K562 (cell line): ENCODE data around the gene CENPQ. TPM values are rescaled to one million over a fixed set of nuclear protein-coding genes. Genes with fewer than 3 reads are reported as not detected.

ENCODE experiments used
- ATF1 ChIP-seq, 2 experiments: fragments of 450-650 bp in 1 of 2; IDR thresholded peaks; 2 replicates each; pipeline ENCODE4 v1.6.1; 2016; ENCODE audit warnings: missing compliant biosample characterization in 1 of 2, missing genetic modification characterization in 1 of 2
- CBX5 ChIP-seq: IDR thresholded peaks from 2 replicates; pipeline ENCODE4 v1.6.1; 2014; ENCODE audit warnings: low read depth, borderline replicate concordance
- CEBPB ChIP-seq: fragments of 450-650 bp; IDR thresholded peaks from 2 replicates; pipeline ENCODE4 v1.6.1; 2016; ENCODE audit warnings: missing genetic modification characterization, missing compliant biosample characterization
- CREBBP ChIP-seq: IDR thresholded peaks from one replicate; pipeline ENCODE4 v1.6.1; 2012; ENCODE audit warnings: low read depth, mild to moderate bottlenecking, control low read depth, inconsistent platforms, low read length
- DNMT1 ChIP-seq: fragments of 450-650 bp; IDR thresholded peaks from 2 replicates; pipeline ENCODE4 v1.6.1; 2016; ENCODE audit warnings: antibody characterized with exemption, mild to moderate bottlenecking
- EP400 ChIP-seq: fragments of 450-650 bp; IDR thresholded peaks from 2 replicates; pipeline ENCODE4 v1.6.1; 2017; ENCODE audit warnings: antibody characterized with exemption, mild to moderate bottlenecking, moderate library complexity
- EWSR1 ChIP-seq: fragments of 450-650 bp; IDR thresholded peaks from 2 replicates; pipeline ENCODE4 v1.6.1; 2018; ENCODE audit warnings: borderline replicate concordance, mild to moderate bottlenecking, low read depth, moderate library complexity; ENCODE audit not compliant: partially characterized antibody
- FUS ChIP-seq: fragments of 200-400 bp; formaldehyde crosslinking; optimal IDR thresholded peaks from 2 replicates; pipeline ENCODE3; 2017; ENCODE audit warnings: low read depth, low read length
- HOMEZ ChIP-seq: fragments of 250-450 bp; sonication (Bioruptor Pico); IDR thresholded peaks from 2 replicates; pipeline ENCODE4 v1.4.0; 2020; ENCODE audit warnings: mild to moderate bottlenecking, moderate library complexity
- ILK ChIP-seq: fragments of 450-650 bp; IDR thresholded peaks from 2 replicates; pipeline ENCODE4 v1.6.1; 2016; ENCODE audit warnings: missing genetic modification characterization, low read depth, mild to moderate bottlenecking, missing compliant biosample characterization, moderate library complexity, borderline replicate concordance
- KLF16 ChIP-seq: IDR thresholded peaks from 2 replicates; pipeline ENCODE4 v1.6.1; 2016; ENCODE audit warnings: antibody characterized with exemption
- MAZ ChIP-seq, 2 experiments: fragments of 450-650 bp in 1 of 2; sonication (generic) in 1 of 2; formaldehyde crosslinking; IDR thresholded peaks in 1 of 2; conservative IDR thresholded peaks in 1 of 2; 2 replicates each; pipeline versions ENCODE4 v1.4.0 to v1.5.0; 2020; ENCODE audit warnings: mild to moderate bottlenecking in 1 of 2, missing genetic modification reagents in 1 of 2
- MTA1 ChIP-seq: fragments of 450-650 bp; IDR thresholded peaks from 2 replicates; pipeline ENCODE4 v1.6.1; 2017; ENCODE audit warnings: borderline replicate concordance
- PTRF ChIP-seq: fragments of 450-650 bp; IDR thresholded peaks from 2 replicates; pipeline ENCODE4 v1.6.1; 2016; ENCODE audit warnings: mild to moderate bottlenecking, missing genetic modification characterization, missing compliant biosample characterization
- SIRT6 ChIP-seq: IDR thresholded peaks from one replicate; pipeline ENCODE4 v1.6.1; 2012; ENCODE audit warnings: low read depth, mild to moderate bottlenecking, control low read depth, inconsistent platforms, low read length, moderate library complexity
- SIX5 ChIP-seq, 2 experiments: IDR thresholded peaks; 2 replicates each; pipeline ENCODE4 v1.6.1; 2011; ENCODE audit warnings: low read length in 2 of 2, borderline replicate concordance in 1 of 2, low read depth in 1 of 2, mild to moderate bottlenecking in 1 of 2, moderate library complexity in 1 of 2; ENCODE audit not compliant: insufficient read depth in 1 of 2
- TARDBP ChIP-seq: fragments of 450-650 bp; IDR thresholded peaks from 2 replicates; pipeline ENCODE4 v1.6.1; 2016
- TRIM25 ChIP-seq: fragments of 450-650 bp; IDR thresholded peaks from 2 replicates; pipeline ENCODE4 v1.7.0; 2016; ENCODE audit warnings: borderline replicate concordance
- XRCC3 ChIP-seq: fragments of 450-650 bp; IDR thresholded peaks from 2 replicates; pipeline ENCODE4 v1.6.1; 2017; ENCODE audit warnings: mild to moderate bottlenecking, moderate library complexity
- ZNF175 ChIP-seq: fragments of 200-800 bp; sonication (Bioruptor generic); IDR thresholded peaks from 2 replicates; pipeline ENCODE4 v1.6.1; 2016; ENCODE audit warnings: low read depth, mild to moderate bottlenecking, missing genetic modification characterization, missing compliant biosample characterization
- ZNF24 ChIP-seq: fragments of 450-650 bp; IDR thresholded peaks from 2 replicates; pipeline ENCODE4 v1.6.1; 2016
- ZNF561 ChIP-seq: fragments of 450-650 bp; formaldehyde crosslinking; conservative IDR thresholded peaks from 2 replicates; pipeline ENCODE4 v1.4.0; 2020; ENCODE audit warnings: mild to moderate bottlenecking, moderate library complexity
- ZNF75A ChIP-seq: fragments of 450-650 bp; formaldehyde crosslinking; IDR thresholded peaks from 2 replicates; pipeline ENCODE4 v1.4.0; 2020; ENCODE audit warnings: mild to moderate bottlenecking
- ZNF778 ChIP-seq: fragments of 450-650 bp; formaldehyde crosslinking; IDR thresholded peaks from 2 replicates; pipeline ENCODE4 v1.4.0; 2020; ENCODE audit warnings: mild to moderate bottlenecking, moderate library complexity
- polyA plus RNA-seq, 8 experiments: library from polyadenylated mRNA; depleted of rRNA in 4 of 8; stranded (reverse) in 5 of 8; unstranded in 3 of 8; fragments of >200 nt; fragmentation: Nextera tagmentation in 2 of 8; fragmentation: Illumina TruSeq in 1 of 8; extraction: Ambion mirVana in 2 of 8; extraction: Trizol in 1 of 8; gene quantifications; 2 replicates each; pipeline versions ENCODE4 v1.2.1 to v1.2.3, GENCODE V29; 2011 to 2014; ENCODE audit warnings: inconsistent platforms in 1 of 8, missing spikeins in 1 of 8
- total RNA-seq, 7 experiments: library from RNA; depleted of rRNA in 6 of 7; stranded (reverse); fragments of >200 nt in 6 of 7; fragmentation: Illumina TruSeq in 2 of 7; extraction: Trizol in 2 of 7; gene quantifications; 2 replicates each; pipeline versions ENCODE4 v1.2.1 to v1.2.3, GENCODE V29; 2011 to 2021; ENCODE audit warnings: low replicate concordance in 1 of 7
- TF ChIP-seq, protein P1 (sequence below): IDR thresholded peaks from 2 replicates; pipeline ENCODE4 v1.6.1; 2016; ENCODE audit warnings: missing genetic modification characterization, missing compliant biosample characterization

The CENPQ gene
- total and polyA plus RNA-seq, 9 of the 15 experiments (the other 6 are each of a cell fraction or from before 2014, with no cell fraction given): 12.7 to 48.3 (median 26.4) TPM

- TF ChIP-seq XRCC3 (no peak), ZNF75A (CRISPR knock-in tag) (no peak), CREBBP (no peak), PTRF (tag) (no peak), EP400 (peak; percentile 93), MAZ (CRISPR knock-in tag; conservative IDR thresholded peaks at IDR 0.05 in 1 of 2, IDR thresholded peaks at IDR 0.05 in 1 of 2) (peak; percentile 60 to 84; a peak in 3 of 4 replicates), SIX5 (IDR thresholded peaks at IDR 0.05; ENCODE audit: borderline replicate concordance in 1 of 2, insufficient read depth in 1 of 2, low read depth in 1 of 2, low read length in 2 of 2) (peak; percentile 25 to 47; a peak in 2 of 4 replicates), CEBPB (no peak), EWSR1 (no peak), FUS (no peak), ILK (no peak), ZNF778 (CRISPR knock-in tag) (no peak), TARDBP (peak; percentile 84; the same call in 1 of the 2 replicates), SIRT6 (no peak), ZNF24 (no peak), KLF16 (peak; percentile 55; the same call in 1 of the 2 replicates), TRIM25 (no peak), CBX5 (no peak), ATF1 (CRISPR knock-in tag; IDR thresholded peaks at IDR 0.05) (peak; percentile 94), ATF1 (tag; IDR thresholded peaks at IDR 0.05) (peak; percentile 99), ZNF561 (CRISPR knock-in tag) (no peak), ZNF175 (CRISPR knock-in tag) (0 out of 2 replicates have a peak, but pooled peaks have one; percentile 19), MTA1 (peak; percentile 99), DNMT1 (no peak; the same call in 1 of the 2 replicates), HOMEZ (CRISPR knock-in tag) (no peak)
- TF ChIP-seq, protein P1, sequence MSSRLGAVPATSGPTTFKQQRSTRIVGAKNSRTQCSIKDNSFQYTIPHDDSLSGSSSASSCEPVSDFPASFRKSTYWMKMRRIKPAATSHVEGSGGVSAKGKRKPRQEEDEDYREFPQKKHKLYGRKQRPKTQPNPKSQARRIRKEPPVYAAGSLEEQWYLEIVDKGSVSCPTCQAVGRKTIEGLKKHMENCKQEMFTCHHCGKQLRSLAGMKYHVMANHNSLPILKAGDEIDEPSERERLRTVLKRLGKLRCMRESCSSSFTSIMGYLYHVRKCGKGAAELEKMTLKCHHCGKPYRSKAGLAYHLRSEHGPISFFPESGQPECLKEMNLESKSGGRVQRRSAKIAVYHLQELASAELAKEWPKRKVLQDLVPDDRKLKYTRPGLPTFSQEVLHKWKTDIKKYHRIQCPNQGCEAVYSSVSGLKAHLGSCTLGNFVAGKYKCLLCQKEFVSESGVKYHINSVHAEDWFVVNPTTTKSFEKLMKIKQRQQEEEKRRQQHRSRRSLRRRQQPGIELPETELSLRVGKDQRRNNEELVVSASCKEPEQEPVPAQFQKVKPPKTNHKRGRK: no peak
These were observed at the start of gene CENPQ, which contains the start of gene MMUT (continued) for GRCh38 chr6:49462927-49463611.
